HG02678 (cell line): ENCODE data around the gene HMGN4.
A peak's percentile ranks its signal among the peaks of the same experiment; 100 is the strongest.
"Not testable (repeated sequence)": the region's sequence is repeated elsewhere in the genome, so short reads cannot be mapped to it uniquely, and the experiment has no call there.

Experiments
- ATAC-seq: cut with Tn5 transposase; IDR thresholded peaks from one replicate; pipeline ENCODE4 v1.9.1; 2021; ENCODE audit warnings: mild to moderate bottlenecking, moderate library complexity; ENCODE audit not compliant: unreplicated experiment

HMGN4 gene

GRCh38 chr6:26547363-26547762, 9.2 kb downstream of the HMGN4 start:
- not testable (repeated sequence) for ATAC-seq

- no peak for ATAC-seq
Measured at GRCh38 chr6:26550250-26550993, 12.3 kb downstream of the HMGN4 start.

- no peak for ATAC-seq
Measured at GRCh38 chr6:26552205-26552604, 14.0 kb downstream of the HMGN4 start.

DNA sequence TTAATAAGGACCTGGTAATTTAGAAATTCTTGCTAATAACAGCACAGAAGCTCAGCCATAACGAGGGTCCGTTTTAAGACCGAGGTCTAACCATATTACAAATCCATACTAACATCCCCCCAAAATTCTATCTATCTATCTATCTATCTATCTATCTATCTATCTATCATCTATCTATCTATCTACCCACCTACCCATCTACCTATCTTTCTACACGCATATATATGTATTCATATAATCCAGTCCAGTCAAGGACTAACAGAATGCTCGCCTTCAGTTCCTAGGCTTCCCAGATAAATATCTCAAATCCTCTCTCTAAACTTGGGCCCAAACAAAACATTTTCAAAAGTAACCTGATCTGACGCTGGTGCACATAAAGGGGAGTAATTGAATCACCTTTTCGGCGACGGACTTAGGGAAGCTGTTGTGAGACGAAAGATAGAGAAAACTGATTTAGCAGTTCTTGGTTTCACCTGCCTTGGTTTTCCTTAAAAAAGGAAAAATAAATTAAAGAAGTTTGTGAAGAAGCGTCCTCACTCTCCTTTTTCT, 14.5 kb downstream of the HMGN4 start:
- no peak for ATAC-seq

- ATAC-seq, result peak; percentile 39
Measured at GRCh38 chr6:26553264-26553634, 15.1 kb downstream of the HMGN4 start.

DNA sequence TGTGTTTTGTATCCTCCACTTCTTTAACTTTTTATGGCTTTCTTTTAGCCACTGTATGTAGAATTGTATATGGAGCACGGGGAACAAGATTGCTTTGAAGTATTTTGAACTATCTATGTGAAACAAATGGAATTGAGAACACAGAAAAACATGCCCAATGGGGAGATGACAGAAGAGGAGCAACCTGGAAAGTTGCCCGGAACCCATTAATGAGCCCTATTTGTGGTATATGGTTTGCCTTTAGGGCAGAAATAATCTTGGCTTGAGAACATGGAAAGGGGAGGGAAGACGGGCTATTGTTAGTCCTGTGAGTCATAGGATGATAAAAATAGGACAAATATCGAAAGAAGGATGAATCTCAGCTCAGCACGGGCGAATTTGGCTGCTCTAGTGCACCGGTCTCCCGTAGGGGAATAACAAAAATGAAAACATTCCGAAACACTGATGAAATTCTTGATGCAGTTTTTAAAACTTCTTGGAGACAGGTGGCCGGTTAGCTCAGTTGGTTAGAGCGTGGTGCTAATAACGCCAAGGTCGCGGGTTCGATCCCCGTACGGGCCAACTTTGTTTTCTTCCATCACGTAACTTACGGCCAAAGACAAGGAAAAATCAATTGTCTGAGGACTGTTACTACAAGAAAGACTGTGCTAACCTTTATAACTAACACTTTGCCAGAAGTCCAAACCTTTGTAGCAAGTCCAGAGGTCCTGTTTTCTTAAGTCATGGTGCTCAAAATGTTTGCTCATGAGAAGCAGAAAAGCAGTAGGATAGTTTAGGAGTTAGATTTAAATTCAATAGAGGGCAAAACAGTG, 15.7 kb downstream of the HMGN4 start:
- peak; percentile 35 for ATAC-seq

- ATAC-seq, result no peak
Measured at GRCh38 chr6:26554447-26554696, 16.2 kb downstream of the HMGN4 start.

DNA sequence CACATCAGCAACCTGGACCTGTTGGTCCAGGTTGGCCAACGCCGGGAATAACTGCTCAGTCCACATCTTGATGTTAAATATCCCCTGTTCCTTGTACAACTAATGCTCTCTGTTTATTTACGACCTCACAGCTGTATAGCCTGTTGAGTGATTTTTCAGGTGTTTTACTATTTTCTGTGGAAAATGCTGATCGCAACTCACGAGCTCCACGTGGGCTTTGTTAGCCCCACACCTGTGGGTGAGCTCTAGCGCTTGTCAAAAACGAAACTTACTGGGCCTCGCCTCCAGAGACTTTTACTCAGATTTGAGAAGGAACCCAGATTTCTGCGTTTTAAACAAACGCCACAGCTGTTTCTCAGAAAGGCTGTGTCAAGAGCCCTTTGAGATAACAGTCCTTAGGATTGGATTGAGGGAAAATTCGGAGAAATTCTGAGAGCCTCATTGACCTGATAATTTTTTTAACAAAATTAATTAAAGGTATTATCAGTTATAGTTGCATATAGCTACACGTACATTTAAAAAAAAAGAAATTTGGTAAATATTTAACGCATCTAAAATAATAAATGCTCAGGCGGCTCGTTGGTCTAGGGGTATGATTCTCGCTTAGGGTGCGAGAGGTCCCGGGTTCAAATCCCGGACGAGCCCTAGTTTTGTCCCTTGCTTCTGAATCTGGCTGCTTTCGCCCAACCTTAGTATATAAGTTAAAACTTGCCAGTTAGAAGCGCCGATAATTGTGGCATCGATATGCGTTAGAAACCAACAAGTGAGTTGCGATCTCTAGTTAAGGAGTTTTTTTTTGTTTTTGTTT, 16.7 kb downstream of the HMGN4 start:
- ATAC-seq, result peak; percentile 34

- ATAC-seq, result no peak
Measured at GRCh38 chr6:26555505-26556262, 17.5 kb downstream of the HMGN4 start.

GRCh38 chr6:26556263-26557070, 18.3 kb downstream of the HMGN4 start:
- ATAC-seq, result no peak

- peak; percentile 54 for ATAC-seq
Measured at GRCh38 chr6:26561533-26562466, 23.6 kb downstream of the HMGN4 start.

DNA sequence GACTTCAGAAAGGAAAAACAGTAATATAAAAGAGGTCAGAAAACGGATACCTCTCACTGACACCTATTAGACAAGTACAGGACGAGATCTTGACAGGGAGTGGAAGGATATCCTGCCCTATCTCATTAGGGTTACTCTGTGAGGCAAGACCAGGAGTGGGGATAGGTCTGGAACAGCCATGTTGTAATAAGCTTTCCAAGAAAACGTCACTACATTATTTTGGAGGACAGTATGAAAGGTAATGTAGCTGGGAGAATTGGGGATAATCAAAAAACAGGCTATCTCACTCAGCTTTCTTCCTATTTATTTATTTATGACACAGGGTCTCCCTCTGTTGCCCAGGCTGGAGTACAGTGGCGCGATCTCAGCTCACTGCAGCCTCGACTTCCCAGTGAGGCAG, 25.3 kb downstream of the HMGN4 start:
- ATAC-seq, result no peak

- peak; percentile 69 for ATAC-seq
Measured at GRCh38 chr6:26568601-26569432, 30.7 kb downstream of the HMGN4 start.

DNA sequence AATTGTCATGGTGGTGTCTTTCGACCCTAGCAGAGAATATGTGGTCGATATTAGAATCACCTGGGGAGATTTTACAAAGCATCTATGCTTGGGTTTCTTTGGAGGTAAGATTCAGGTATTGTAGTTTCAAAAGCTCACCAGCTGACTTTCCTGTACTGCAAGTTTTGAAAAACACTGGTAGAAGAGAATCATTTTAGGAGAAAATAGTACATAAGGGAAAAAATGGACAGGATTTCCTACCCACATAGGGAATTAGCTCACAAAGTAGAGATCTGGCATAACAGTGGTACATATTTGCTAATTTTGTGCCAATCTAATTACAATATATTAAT, 31.2 kb downstream of the HMGN4 start:
- ATAC-seq, result no peak

DNA sequence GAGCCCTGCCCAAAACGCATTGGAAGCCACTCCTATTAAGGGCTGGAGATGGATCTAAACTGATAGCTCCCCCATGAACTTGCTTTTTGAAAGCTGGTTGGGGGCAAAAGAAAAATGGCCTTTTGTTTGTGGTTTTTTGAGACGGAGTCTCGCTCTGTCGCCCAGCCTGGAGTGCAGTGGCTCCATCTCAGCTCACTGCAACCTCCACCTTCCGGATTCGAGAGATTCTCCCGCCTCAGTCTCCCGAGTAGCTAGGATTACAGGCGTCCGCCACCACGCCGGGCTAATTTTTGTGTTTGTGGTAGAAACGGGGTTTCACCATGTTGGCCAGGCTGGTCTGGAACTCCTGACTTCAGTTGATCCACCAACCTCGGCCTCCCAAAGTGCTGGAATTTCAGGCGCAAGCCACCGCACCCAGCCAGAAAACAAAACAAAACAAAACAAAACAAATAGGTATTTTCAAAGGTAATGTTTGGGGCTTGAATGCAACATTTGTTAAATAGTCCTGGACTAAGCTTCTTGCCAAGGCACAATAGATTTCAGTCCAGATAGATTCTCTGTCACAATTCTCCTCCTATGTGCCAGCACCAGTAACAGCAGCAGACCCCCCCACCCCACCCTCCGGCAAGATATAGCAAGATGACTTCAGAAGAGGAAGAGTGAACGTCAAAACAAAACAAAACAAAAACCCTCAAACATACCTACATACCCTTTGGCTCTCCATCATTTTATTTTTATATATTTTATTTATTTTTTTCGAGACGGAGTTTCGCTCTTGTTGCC, 32.1 kb downstream of the HMGN4 start:
- no peak for ATAC-seq

DNA sequence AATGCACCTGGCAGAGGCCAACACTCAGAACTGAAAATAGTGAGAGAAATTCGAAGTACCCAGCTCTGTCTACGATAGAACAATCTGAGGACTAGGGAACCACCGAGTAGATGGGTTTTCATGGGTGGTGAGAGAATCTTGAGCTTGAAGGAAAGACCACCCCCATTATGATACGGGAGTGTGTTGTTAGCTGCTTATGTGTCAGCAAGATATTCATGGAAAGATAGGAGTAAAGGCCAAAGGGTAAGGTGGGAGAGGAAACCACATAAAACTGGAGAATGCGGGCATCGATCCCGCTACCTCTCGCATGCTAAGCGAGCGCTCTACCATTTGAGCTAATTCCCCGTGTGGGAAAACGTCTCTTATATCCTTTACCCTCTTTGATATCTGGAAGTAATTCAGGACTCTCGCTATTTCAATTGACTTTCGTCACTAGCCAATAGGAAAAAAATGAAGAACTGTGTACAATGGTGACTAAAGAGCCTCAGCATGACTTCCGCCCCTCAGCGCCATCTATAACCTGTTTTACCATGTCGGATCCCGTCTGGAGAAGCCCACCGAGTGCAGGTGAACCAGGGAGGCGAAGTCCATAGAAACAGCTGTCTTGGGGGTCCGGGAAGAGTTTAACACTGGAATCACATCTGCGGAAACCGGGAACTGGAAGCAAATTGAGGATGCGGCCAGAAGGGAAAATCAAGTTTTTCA, 33.6 kb downstream of the HMGN4 start:
- ATAC-seq, result no peak

DNA sequence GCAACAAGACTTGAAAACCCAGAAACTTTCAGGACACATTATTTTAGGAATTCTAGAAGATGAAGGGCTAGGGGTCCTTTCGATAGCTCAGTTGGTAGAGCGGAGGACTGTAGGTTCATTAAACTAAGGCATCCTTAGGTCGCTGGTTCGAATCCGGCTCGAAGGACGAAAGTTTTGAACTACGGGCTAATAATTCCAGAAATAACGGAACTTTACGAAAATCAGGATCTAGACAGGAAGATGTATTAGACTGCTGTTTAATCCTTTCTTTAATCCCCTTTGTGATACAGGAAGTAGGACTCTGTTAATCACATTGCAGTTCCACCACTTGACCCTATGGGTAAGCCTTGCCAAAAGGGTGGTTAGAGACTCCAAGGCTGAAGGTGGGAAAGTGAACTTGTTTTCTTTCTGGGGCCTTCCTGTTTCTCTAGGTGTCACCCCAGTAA, 37.4 kb downstream of the HMGN4 start:
- ATAC-seq, result no peak
